CD14-positive monocyte (primary cell): ENCODE results near the gene CDK1. TPM values are rescaled to one million over a fixed set of nuclear protein-coding genes. Genes with fewer than 3 reads are reported as not detected.

ENCODE experiments used
- DNase-seq, 3 donors: peaks; one replicate each; pipeline ENCODE4 v3.0.0-alpha.2; 2011 to 2022
- H2AFZ ChIP-seq: 2 replicates; pipeline ENCODE4 v1.6.0; 2012; ENCODE audit warnings: mild to moderate bottlenecking, low read depth, low read length, inconsistent platforms; ENCODE audit not compliant: insufficient read depth, poor library complexity, severe bottlenecking
- H3K27ac ChIP-seq, 2 donors: 1 replicate in 1 of 2; 2 replicates in 1 of 2; pipeline ENCODE4 v1.5.1; 2012 to 2013; ENCODE audit warnings: low read length in 2 of 2, control low read depth in 1 of 2, inconsistent platforms in 1 of 2, low read depth in 1 of 2, mild to moderate bottlenecking in 1 of 2
- H3K27me3 ChIP-seq, 2 donors: one replicate each; pipeline versions ENCODE4 v1.6.0 to v1.6.1; 2011 to 2013; ENCODE audit warnings: low read length in 2 of 2; ENCODE audit not compliant: control insufficient read depth in 2 of 2, insufficient read depth in 2 of 2
- H3K36me3 ChIP-seq, 2 donors: replicated peaks in 1 of 2; 1 replicate in 1 of 2; 2 replicates in 1 of 2; pipeline versions ENCODE4 v1.5.1 to v1.6.1; 2012 to 2013; ENCODE audit warnings: low read length in 2 of 2, control low read depth in 1 of 2, inconsistent platforms in 1 of 2, mild to moderate bottlenecking in 1 of 2; ENCODE audit not compliant: insufficient read depth in 2 of 2, control insufficient read depth in 1 of 2
- H3K4me1 ChIP-seq, 2 donors: 1 replicate in 1 of 2; 2 replicates in 1 of 2; pipeline versions ENCODE4 v1.5.1 to v1.6.1; 2012 to 2013; ENCODE audit warnings: low read length in 2 of 2, control low read depth in 1 of 2, inconsistent platforms in 1 of 2, mild to moderate bottlenecking in 1 of 2, moderate library complexity in 1 of 2; ENCODE audit not compliant: insufficient read depth in 2 of 2, control insufficient read depth in 1 of 2
- H3K4me2 ChIP-seq: replicated peaks from 2 replicates; pipeline ENCODE3; 2012; ENCODE audit warnings: low read length, moderate library complexity, mild to moderate bottlenecking; ENCODE audit not compliant: poor library complexity, severe bottlenecking; ENCODE audit errors: extremely low read depth
- H3K4me3 ChIP-seq, 3 experiments: fragments of 200-600 bp in 1 of 3; sonication (generic) in 1 of 3; replicated peaks in 1 of 3; 1 replicate in 2 of 3; 2 replicates in 1 of 3; pipeline ENCODE4 v1.5.1; 2011 to 2013; ENCODE audit warnings: low read length in 3 of 3, mild to moderate bottlenecking in 3 of 3, control low read depth in 2 of 3, low read depth in 2 of 3, inconsistent platforms in 1 of 3, moderate library complexity in 1 of 3
- H3K79me2 ChIP-seq: 2 replicates; pipeline ENCODE4 v1.6.0; 2012; ENCODE audit warnings: mild to moderate bottlenecking, control low read depth, inconsistent platforms, low read length, moderate library complexity; ENCODE audit not compliant: insufficient read depth
- H3K9ac ChIP-seq: 2 replicates; pipeline ENCODE4 v1.6.0; 2017; ENCODE audit warnings: low read length, mild to moderate bottlenecking; ENCODE audit not compliant: insufficient read depth, poor library complexity, severe bottlenecking
- H3K9me3 ChIP-seq, 2 donors: replicated peaks in 1 of 2; 1 replicate in 1 of 2; 2 replicates in 1 of 2; pipeline versions ENCODE4 v1.5.1 to v1.6.1; 2012 to 2013; ENCODE audit warnings: low read length in 2 of 2, control low read depth in 1 of 2; ENCODE audit not compliant: control insufficient read depth in 1 of 2, insufficient read depth in 1 of 2
- H4K20me1 ChIP-seq: 2 replicates; pipeline ENCODE4 v1.6.0; 2012; ENCODE audit warnings: mild to moderate bottlenecking, low read length, control low read depth, moderate library complexity; ENCODE audit not compliant: insufficient read depth
- H3K27ac Mint-ChIP-seq, 7 donors: one replicate each; pipeline ENCODE4 v1.8.0; 2020; ENCODE audit warnings: mild to moderate bottlenecking in 7 of 7, mixed read lengths in 7 of 7, moderate library complexity in 6 of 7, inconsistent platforms in 2 of 7
- H3K27me3 Mint-ChIP-seq, 3 donors: one replicate each; pipeline ENCODE4 v1.8.0; 2021 to 2022; ENCODE audit warnings: low read depth in 3 of 3, mild to moderate bottlenecking in 3 of 3, mixed read lengths in 3 of 3, moderate library complexity in 3 of 3, inconsistent platforms in 1 of 3
- H3K36me3 Mint-ChIP-seq, 2 donors: one replicate each; pipeline ENCODE4 v1.8.0; 2020; ENCODE audit warnings: mixed read lengths in 2 of 2, inconsistent platforms in 1 of 2, mild to moderate bottlenecking in 1 of 2
- H3K4me1 Mint-ChIP-seq: one replicate; pipeline ENCODE4 v1.8.0; 2020; ENCODE audit warnings: mild to moderate bottlenecking, mixed read lengths
- H3K4me3 Mint-ChIP-seq, 2 donors: one replicate each; pipeline ENCODE4 v1.8.0; 2020; ENCODE audit warnings: mild to moderate bottlenecking in 2 of 2, mixed read lengths in 2 of 2, moderate library complexity in 1 of 2
- H3K9me3 Mint-ChIP-seq, 7 donors: one replicate each; pipeline ENCODE4 v1.8.0; 2020 to 2022; ENCODE audit warnings: mixed read lengths in 7 of 7, mild to moderate bottlenecking in 6 of 7, moderate library complexity in 6 of 7, inconsistent platforms in 2 of 7
- WGBS: methylation state at CpG from one replicate; pipeline ENCODE4 v1.1.5; 2013; ENCODE audit warnings: missing lambda C conversion rate; ENCODE audit not compliant: insufficient coverage; 5-methylcytosine and 5-hydroxymethylcytosine counted together
- intact Hi-C, 2 donors: fragments of 100-400 bp; cut with micrococcal nuclease; formaldehyde crosslinking; loops; one replicate each; pipeline versions ENCODE4 v1.15.0 to v1.15.1; 2023
- polyA plus RNA-seq, 3 donors: library from polyadenylated mRNA; depleted of rRNA in 1 of 3; unstranded in 2 of 3; stranded (reverse) in 1 of 3; fragments of 300-500 nt in 2 of 3; fragments of >200 nt in 1 of 3; fragmentation: Illumina TruSeq in 2 of 3; gene quantifications; 1 replicate in 2 of 3; 2 replicates in 1 of 3; pipeline ENCODE4 v1.2.3, GENCODE V29; 2012 to 2021
- TF ChIP-seq, protein P1 (sequence below): fragments of 200-600 bp; IDR thresholded peaks from one replicate; pipeline ENCODE4 v1.8.0; 2022; ENCODE audit warnings: antibody characterized with exemption, mild to moderate bottlenecking

CDK1 gene
- polyA plus RNA-seq, 3 donors, result 0.08 to 0.21 (median 0.09) TPM

DNA sequence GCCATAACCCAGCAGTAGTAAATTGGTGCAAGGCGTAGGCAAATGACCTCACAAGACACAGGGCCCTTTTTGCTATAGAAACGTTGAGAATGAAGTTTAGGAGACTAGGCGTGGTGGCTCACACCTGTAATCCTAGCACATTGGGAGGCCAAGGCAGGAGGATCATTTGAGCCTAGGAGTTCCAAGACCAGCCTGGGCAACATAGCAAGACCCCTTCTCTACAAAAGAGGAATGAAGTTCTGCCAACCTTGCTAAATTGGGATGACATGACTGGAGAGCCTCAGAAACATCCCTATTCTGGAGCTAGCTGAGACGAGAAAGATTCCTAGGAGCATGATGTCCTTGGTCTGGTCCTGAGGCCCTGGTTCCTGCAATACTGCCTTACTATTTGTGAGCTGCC lies 20.6 kb downstream of the CDK1 start:
- 91% methylated on average over 4 of the region's 4 CpGs for whole genome bisulfite sequencing
- Histone ChIP-seq H3K4me1 (peaks cover 4 to 7% of the 10 kb centered on the region in 2 donors), H3K9me3 (no peaks in the 10 kb centered on the region), H4K20me1 (no peaks in the 10 kb centered on the region), H3K4me2 (no peak overlapping the region), H3K9ac (no peak overlapping the region), H3K79me2 (peaks cover 5% of the 10 kb centered on the region), H2AFZ (no peak overlapping the region), H3K4me3 (no peak overlapping the region), H3K27ac (peak overlapping the region in 1 of 2 donors; percentile 15), H3K27me3 (no peaks in the 10 kb centered on the region), H3K36me3 (peaks cover 10 to 42% of the 10 kb centered on the region in 2 donors)
- Mint-ChIP-seq H3K4me1 (peaks cover 8% of the 10 kb centered on the region), H3K4me3 (no peak overlapping the region), H3K27ac (no peak overlapping the region), H3K27me3 (peaks cover 0 to 2% (median 0%) of the 10 kb centered on the region in 3 donors), H3K36me3 (peaks cover 22 to 36% of the 10 kb centered on the region in 2 donors), H3K9me3 (no peaks in the 10 kb centered on the region)
- no peak for DNase-seq
- TF ChIP-seq, protein P1, sequence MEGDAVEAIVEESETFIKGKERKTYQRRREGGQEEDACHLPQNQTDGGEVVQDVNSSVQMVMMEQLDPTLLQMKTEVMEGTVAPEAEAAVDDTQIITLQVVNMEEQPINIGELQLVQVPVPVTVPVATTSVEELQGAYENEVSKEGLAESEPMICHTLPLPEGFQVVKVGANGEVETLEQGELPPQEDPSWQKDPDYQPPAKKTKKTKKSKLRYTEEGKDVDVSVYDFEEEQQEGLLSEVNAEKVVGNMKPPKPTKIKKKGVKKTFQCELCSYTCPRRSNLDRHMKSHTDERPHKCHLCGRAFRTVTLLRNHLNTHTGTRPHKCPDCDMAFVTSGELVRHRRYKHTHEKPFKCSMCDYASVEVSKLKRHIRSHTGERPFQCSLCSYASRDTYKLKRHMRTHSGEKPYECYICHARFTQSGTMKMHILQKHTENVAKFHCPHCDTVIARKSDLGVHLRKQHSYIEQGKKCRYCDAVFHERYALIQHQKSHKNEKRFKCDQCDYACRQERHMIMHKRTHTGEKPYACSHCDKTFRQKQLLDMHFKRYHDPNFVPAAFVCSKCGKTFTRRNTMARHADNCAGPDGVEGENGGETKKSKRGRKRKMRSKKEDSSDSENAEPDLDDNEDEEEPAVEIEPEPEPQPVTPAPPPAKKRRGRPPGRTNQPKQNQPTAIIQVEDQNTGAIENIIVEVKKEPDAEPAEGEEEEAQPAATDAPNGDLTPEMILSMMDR, result no peak
- intact Hi-C loops, result no loop called here

DNA sequence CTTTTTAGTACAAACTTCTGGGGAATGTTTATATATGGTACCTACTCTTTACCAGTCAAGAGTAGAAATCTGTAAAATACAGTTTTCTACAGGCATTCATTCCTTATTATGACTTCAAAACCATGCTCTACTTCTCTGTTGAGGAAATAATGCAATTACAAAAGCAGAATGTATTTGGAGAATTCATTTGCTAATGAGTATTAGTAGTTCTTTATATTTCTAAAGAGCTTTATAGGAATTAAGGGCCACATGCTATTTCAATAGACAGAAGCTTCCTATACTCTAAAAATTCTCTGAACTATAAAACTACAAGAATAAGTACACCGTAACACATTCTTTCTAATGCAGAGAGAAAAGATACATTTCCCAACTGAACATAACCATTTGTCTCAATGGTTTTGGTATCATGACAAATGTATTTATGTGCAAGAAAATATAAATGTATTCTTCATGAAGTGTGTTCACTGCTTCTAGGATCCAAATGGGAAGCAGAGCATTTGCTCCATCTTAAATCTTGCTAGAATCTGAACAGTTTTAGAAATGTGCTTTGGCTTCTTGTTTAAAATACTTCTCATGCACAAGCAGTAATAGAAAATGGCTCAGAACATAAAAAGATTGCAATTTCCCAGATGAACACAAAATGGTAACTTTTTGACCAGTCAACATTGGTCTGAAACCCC lies 21.8 kb downstream of the CDK1 start:
- Mint-ChIP-seq H3K27me3 (peaks cover 0 to 5% (median 0%) of the 10 kb centered on the region in 3 donors), H3K4me1 (peaks cover 9% of the 10 kb centered on the region), H3K27ac (no peak overlapping the region), H3K4me3 (no peak overlapping the region), H3K9me3 (no peaks in the 10 kb centered on the region), H3K36me3 (peaks cover 14 to 33% of the 10 kb centered on the region in 2 donors)
- no peak overlapping the region for H3K27ac ChIP-seq
- H3K9me3 ChIP-seq, result no peaks in the 10 kb centered on the region
- intact Hi-C loops, result loop anchor here in 1 of 2 donors (10.0 kb wide), 1 partner anchor 605 kb away; no protein-coding TSS in a partner anchor
- H3K4me3 ChIP-seq, result no peak overlapping the region
- DNase-seq, result no peak
- no peaks in the 10 kb centered on the region for H3K27me3 ChIP-seq
- no peak overlapping the region for H3K9ac ChIP-seq
- H3K36me3 ChIP-seq, result peaks cover 5 to 31% of the 10 kb centered on the region in 2 donors
- no CpG with 5 or more reads among the region's 1 CpG for WGBS
- H4K20me1 ChIP-seq, result no peaks in the 10 kb centered on the region
- no peaks in the 10 kb centered on the region for H3K79me2 ChIP-seq
- H3K4me2 ChIP-seq, result no peak overlapping the region
- TF ChIP-seq, protein P1, result no peak
- H3K4me1 ChIP-seq, result peaks cover 4 to 7% of the 10 kb centered on the region in 2 donors
- no peak overlapping the region for H2AFZ ChIP-seq
